Keratinocyte (primary cell): ENCODE measurements around the gene PDE4C. TPM values are rescaled to one million over a fixed set of nuclear protein-coding genes. Genes with fewer than 3 reads are reported as not detected.

Source experiments
- DNase-seq: peaks from one replicate; pipeline ENCODE4 v3.0.0-alpha.2; 2011; ENCODE audit warnings: low read depth, missing footprints, low spot score
- FAIRE-seq: peaks from 2 replicates; lab custom pipeline; 2011; peaks lifted over from hg19 to GRCh38; lab: Jason Lieb, UNC
- H2AFZ ChIP-seq: 2 replicates; pipeline ENCODE4 v1.6.0; 2012; ENCODE audit warnings: low read length, control low read depth, inconsistent platforms; ENCODE audit not compliant: control insufficient read depth
- H3K27ac ChIP-seq: 2 replicates; pipeline ENCODE4 v1.5.1; 2011; ENCODE audit warnings: low read length; ENCODE audit not compliant: control insufficient read depth, insufficient read depth
- H3K27me3 ChIP-seq: 3 replicates; pipeline ENCODE4 v1.6.0; 2011; ENCODE audit warnings: low read length; ENCODE audit not compliant: control insufficient read depth, insufficient read depth; ENCODE audit errors: extremely low read depth
- H3K36me3 ChIP-seq, 2 experiments: 2 replicates in 1 of 2; 3 replicates in 1 of 2; pipeline ENCODE4 v1.5.1; 2011; ENCODE audit warnings: low read length in 2 of 2, mild to moderate bottlenecking in 1 of 2; ENCODE audit not compliant: control insufficient read depth in 2 of 2, insufficient read depth in 2 of 2; ENCODE audit errors: extremely low read depth in 1 of 2
- H3K4me1 ChIP-seq: 3 replicates; pipeline ENCODE4 v1.5.1; 2011; ENCODE audit warnings: low read length; ENCODE audit not compliant: control insufficient read depth, insufficient read depth; ENCODE audit errors: extremely low read depth
- H3K4me2 ChIP-seq: 3 replicates; pipeline ENCODE4 v1.6.0; 2011; ENCODE audit warnings: low read depth, low read length; ENCODE audit not compliant: control insufficient read depth, insufficient read depth; ENCODE audit errors: extremely low read depth
- H3K4me3 ChIP-seq, 3 experiments: fragments of 200-600 bp in 1 of 3; sonication (generic) in 1 of 3; 2 replicates in 2 of 3; 3 replicates in 1 of 3; pipeline ENCODE4 v1.5.1; 2011 to 2016; ENCODE audit warnings: low read length in 3 of 3, mild to moderate bottlenecking in 3 of 3, control low read depth in 2 of 3, inconsistent platforms in 1 of 3, low read depth in 1 of 3, mixed read lengths in 1 of 3, mixed run types in 1 of 3, moderate library complexity in 1 of 3; ENCODE audit not compliant: control insufficient read depth in 2 of 3, insufficient read depth in 2 of 3; ENCODE audit errors: extremely low read depth in 1 of 3
- H3K79me2 ChIP-seq: 2 replicates; pipeline ENCODE4 v1.6.0; 2012; ENCODE audit warnings: low read length; ENCODE audit not compliant: control insufficient read depth, insufficient read depth
- H3K9ac ChIP-seq: 3 replicates; pipeline ENCODE4 v1.6.0; 2011; ENCODE audit warnings: low read length; ENCODE audit not compliant: control insufficient read depth, insufficient read depth; ENCODE audit errors: extremely low read depth
- H3K9me1 ChIP-seq: 3 replicates; pipeline ENCODE4 v1.6.0; 2011; ENCODE audit warnings: low read length; ENCODE audit not compliant: control insufficient read depth, insufficient read depth; ENCODE audit errors: extremely low read depth
- H3K9me3 ChIP-seq: 2 replicates; pipeline ENCODE4 v1.5.1; 2012; ENCODE audit warnings: low read depth, low read length; ENCODE audit not compliant: control insufficient read depth
- H4K20me1 ChIP-seq: 3 replicates; pipeline ENCODE4 v1.6.0; 2011; ENCODE audit warnings: low read length; ENCODE audit not compliant: control insufficient read depth, insufficient read depth; ENCODE audit errors: extremely low read depth
- CTCF ChIP-seq, 3 experiments: IDR thresholded peaks in 1 of 3; conservative IDR thresholded peaks in 1 of 3; optimal IDR thresholded peaks in 1 of 3; 2 replicates in 2 of 3; 3 replicates in 1 of 3; pipeline versions ENCODE3 to v1.5.1; 2011; ENCODE audit warnings: low read length in 3 of 3, mild to moderate bottlenecking in 3 of 3, moderate library complexity in 2 of 3, control low read depth in 1 of 3, inconsistent platforms in 1 of 3; ENCODE audit not compliant: insufficient read depth in 2 of 3; ENCODE audit errors: extremely low read depth in 1 of 3
- EZH2 ChIP-seq: IDR thresholded peaks from one replicate; pipeline ENCODE4 v1.6.1; 2012; ENCODE audit warnings: inconsistent platforms, mild to moderate bottlenecking, low read length, moderate library complexity
- dilution Hi-C: fragments of 300-500 bp; cut with MboI; formaldehyde crosslinking; loops from one replicate; pipeline ENCODE4 v1.7.0; 2020; ENCODE audit warnings: low sequenced_read_pairs; ENCODE audit not compliant: extremely low pct_ligation_motif_present
- polyA plus RNA-seq, 5 experiments: library from polyadenylated mRNA; depleted of rRNA in 3 of 5; stranded (reverse) in 3 of 5; stranded (forward) in 1 of 5; unstranded in 1 of 5; fragments of >200 nt; gene quantifications; 1 replicate in 1 of 5; 2 replicates in 3 of 5; 3 replicates in 1 of 5; pipeline versions ENCODE4 v1.2.1 to v1.2.3, GENCODE V29; 2011 to 2012; ENCODE audit warnings: missing spikeins in 2 of 5, low read depth in 1 of 5, low replicate concordance in 1 of 5

The PDE4C gene
- polyA plus RNA-seq, 1 donor (not counting 4 experiments of a cell fraction or from before 2014, with no cell fraction given): not detected

GRCh38 chr19:18253716-18254115 is 27.5 kb upstream of the PDE4C start:
- Histone ChIP-seq H3K4me3 (no peak overlapping the region), H3K9me1 (no peaks in the 10 kb centered on the region), H3K36me3 (no peaks in the 10 kb centered on the region), H2AFZ (peak overlapping the region; percentile 35), H3K9ac (no peak overlapping the region), H3K4me2 (peak overlapping the region; percentile 20), H3K4me1 (peaks cover 21% of the 10 kb centered on the region), H3K27ac (no peak overlapping the region), H3K27me3 (no peaks in the 10 kb centered on the region), H4K20me1 (no peaks in the 10 kb centered on the region), H3K9me3 (no peaks in the 10 kb centered on the region), H3K79me2 (no peaks in the 10 kb centered on the region)
- TF ChIP-seq EZH2: no peak
- dilution Hi-C loops: no loop called here
- no peak for DNase-seq
- peak; percentile 92 for FAIRE-seq

GRCh38 chr19:18253130-18253529 is 26.9 kb upstream of the PDE4C start:
- FAIRE-seq: no peak
- no peaks in the 10 kb centered on the region for H3K36me3 ChIP-seq
- no peak overlapping the region for H3K27ac ChIP-seq
- H3K4me1 ChIP-seq: peaks cover 21% of the 10 kb centered on the region
- DNase-seq: no peak
- dilution Hi-C loops: no loop called here
- H4K20me1 ChIP-seq: no peaks in the 10 kb centered on the region
- no peak overlapping the region for H3K9ac ChIP-seq
- no peak overlapping the region for H3K4me3 ChIP-seq
- no peak overlapping the region for H3K4me2 ChIP-seq
- no peak for TF ChIP-seq CTCF (optimal IDR thresholded peaks at IDR 0.05 in 1 of 3, IDR thresholded peaks at IDR 0.05 in 1 of 3, conservative IDR thresholded peaks at IDR 0.05 in 1 of 3; ENCODE audit: extremely low read depth in 1 of 3, insufficient read depth in 2 of 3, low read length in 3 of 3)
- TF ChIP-seq EZH2: no peak
- H3K9me3 ChIP-seq: no peaks in the 10 kb centered on the region
- H3K9me1 ChIP-seq: no peaks in the 10 kb centered on the region
- H2AFZ ChIP-seq: no peak overlapping the region
- H3K79me2 ChIP-seq: no peaks in the 10 kb centered on the region
- no peaks in the 10 kb centered on the region for H3K27me3 ChIP-seq

GRCh38 chr19:18252370-18252717 is 26.1 kb upstream of the PDE4C start:
- dilution Hi-C loops: no loop called here
- H2AFZ ChIP-seq: no peak overlapping the region
- H3K36me3 ChIP-seq: no peaks in the 10 kb centered on the region
- H3K4me3 ChIP-seq: no peak overlapping the region
- no peaks in the 10 kb centered on the region for H3K27me3 ChIP-seq
- H3K79me2 ChIP-seq: no peaks in the 10 kb centered on the region
- no peak for TF ChIP-seq CTCF (optimal IDR thresholded peaks at IDR 0.05 in 1 of 3, IDR thresholded peaks at IDR 0.05 in 1 of 3, conservative IDR thresholded peaks at IDR 0.05 in 1 of 3; ENCODE audit: extremely low read depth in 1 of 3, insufficient read depth in 2 of 3, low read length in 3 of 3)
- TF ChIP-seq EZH2: no peak
- H3K4me2 ChIP-seq: no peak overlapping the region
- no peak overlapping the region for H3K9ac ChIP-seq
- no peak for FAIRE-seq
- no peak overlapping the region for H3K27ac ChIP-seq
- no peaks in the 10 kb centered on the region for H3K9me1 ChIP-seq
- no peaks in the 10 kb centered on the region for H3K9me3 ChIP-seq
- H3K4me1 ChIP-seq: peaks cover 21% of the 10 kb centered on the region
- H4K20me1 ChIP-seq: no peaks in the 10 kb centered on the region
- no peak for DNase-seq
